SKM-1 treated with dmso at 0.1 percent for 144 hours (cell line): ENCODE measurements around the gene KLHL10.
A peak's percentile ranks its signal among the peaks of the same experiment; 100 is the strongest.

ENCODE experiments used
- DNase-seq: peaks from one replicate; lab custom pipeline; 2025; ENCODE audit not compliant: unreplicated experiment; lab: John Stamatoyannopoulos, UW

The KLHL10 gene

DNA sequence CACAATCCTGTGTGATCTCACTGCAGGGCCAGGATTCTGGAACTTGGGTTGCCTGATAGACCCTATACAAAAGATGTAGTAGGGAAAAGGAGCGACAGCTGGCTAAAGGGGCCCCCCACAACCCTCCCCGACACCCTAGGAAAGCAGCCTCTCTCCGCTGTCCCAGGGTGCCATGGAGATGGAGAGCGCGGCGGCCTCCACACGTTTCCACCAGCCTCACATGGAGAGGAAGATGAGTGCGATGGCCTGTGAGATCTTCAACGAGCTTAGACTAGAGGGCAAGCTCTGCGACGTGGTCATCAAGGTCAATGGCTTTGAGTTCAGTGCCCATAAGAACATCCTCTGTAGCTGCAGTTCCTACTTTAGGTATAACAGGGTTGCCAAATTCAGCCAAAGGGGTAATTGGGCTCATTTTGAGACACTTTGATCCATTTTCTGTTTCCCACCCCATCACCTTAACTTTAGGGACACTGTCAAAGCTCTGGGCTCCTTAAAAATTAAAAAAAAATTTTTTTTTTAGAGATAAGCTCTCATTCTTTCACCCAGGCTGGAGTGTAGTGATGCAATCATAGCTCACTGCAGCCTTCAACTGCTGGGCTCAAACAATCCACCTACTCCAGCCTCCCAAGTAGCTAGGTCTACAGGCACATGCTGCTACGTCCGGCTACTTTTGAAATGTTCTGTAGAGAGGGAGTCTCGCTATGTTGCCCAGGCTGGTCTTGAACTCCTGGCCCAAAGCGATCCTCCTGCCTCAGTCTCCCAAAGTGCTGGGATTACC, at the start of gene KLHL10:
KLHL10 (plus strand) TSS at position 65 of the 778 bp plus-strand sequence; CDS start at position 173, 108 bp downstream.
- no peak for DNase-seq

DNA sequence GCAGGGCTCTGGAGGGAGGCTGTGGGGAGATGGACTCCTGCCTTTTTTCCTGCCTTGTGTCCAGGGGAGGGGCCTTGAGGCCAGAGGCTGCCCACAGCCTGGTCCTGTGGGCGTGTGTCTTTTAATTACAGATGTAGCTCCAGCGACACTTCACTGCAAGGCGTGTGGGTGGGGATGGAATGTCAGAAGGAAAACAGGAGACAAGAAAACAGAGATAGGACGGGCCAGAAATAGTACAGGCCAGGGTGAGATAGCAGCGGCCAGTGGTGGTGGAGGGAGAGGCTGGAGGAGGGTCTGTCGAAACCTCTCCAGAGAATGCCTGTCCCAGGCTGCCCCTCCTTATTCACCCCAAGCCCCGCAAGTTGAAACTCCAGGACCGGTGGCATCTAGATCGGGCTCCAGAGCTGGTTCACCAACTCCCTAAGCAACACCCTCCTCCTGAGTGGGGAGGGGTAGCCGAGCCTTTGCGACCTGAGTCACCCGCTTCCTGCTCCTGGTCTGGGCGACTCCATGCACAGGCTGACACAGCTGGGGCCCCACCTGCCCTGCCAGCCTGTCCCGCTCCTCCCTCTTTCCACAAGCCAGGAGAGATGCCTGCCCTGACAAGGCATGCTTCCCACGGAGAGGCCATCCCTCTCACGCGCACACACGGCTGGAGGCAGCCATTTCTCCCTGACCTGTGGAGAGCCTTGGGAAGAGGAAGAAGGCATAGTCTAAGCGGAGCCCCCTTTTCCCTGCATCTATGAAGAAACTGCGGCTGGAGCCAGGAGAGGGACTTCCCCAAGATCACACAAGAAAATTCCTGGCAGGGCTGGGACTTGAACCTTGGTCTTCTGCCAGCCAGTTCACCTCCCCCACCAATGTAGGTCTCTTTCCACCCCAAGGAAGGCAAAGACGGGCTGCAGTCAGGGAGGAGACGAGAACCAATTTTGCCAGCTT, 44.5 kb upstream of the KLHL10 start:
- no peak for DNase-seq

DNA sequence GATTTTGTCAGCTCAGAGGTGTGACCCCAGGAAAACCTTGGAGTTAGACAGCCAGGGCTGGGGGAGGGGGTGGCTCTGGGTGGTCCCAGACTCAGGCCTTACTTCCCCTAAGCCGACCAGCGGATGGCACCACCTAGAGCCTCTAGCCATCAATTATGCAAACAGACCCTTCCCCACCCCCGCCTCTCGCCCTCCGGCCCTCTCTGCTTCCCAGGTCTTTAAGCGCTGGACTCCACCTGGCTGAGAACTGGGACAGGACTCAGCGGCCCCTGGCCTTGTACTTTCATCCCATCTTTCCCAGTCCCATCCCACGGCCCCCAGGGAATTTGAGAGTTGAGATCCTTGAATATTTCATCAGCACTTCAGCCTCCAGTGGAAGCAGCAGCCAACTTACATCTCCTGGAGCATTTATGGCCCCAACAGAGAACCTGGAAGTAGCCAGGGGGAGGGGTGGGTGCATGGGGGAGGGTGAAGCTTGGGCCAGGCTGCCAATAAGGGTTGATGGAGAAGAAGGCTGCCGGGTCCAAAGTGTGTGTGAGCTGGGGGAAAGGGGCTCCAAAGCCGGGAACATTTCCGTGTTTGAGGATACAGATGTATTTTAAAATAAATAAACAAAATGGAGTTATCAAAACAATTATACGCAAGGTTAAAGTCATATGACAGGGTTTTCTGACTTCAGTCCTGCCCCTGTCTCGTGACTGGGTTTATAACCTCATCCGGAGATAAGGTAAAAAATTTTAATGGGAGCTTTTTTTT, 43.7 kb upstream of the KLHL10 start:
- no peak for DNase-seq

DNA sequence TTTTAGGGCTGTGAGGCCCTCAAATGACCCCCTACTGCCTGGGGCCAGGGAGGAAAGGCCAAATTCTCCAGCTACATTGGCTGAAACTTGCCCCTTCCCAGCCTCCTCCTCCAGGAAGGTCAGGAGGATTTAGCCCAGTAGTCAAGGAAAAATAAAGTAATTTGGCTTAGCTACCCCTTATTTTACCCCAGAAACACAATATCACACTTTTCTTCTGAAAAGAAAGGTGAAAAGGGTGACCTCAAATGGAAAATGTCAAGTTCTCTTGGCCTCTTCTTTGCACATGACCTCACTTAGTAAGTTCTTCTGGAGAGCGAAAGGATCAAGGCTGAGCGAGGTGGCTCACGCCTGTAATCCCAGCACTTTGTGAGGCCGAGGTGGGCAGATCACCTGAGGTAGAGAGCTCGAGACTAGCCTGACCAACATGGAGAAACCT, 43.1 kb upstream of the KLHL10 start:
- no peak for DNase-seq

DNA sequence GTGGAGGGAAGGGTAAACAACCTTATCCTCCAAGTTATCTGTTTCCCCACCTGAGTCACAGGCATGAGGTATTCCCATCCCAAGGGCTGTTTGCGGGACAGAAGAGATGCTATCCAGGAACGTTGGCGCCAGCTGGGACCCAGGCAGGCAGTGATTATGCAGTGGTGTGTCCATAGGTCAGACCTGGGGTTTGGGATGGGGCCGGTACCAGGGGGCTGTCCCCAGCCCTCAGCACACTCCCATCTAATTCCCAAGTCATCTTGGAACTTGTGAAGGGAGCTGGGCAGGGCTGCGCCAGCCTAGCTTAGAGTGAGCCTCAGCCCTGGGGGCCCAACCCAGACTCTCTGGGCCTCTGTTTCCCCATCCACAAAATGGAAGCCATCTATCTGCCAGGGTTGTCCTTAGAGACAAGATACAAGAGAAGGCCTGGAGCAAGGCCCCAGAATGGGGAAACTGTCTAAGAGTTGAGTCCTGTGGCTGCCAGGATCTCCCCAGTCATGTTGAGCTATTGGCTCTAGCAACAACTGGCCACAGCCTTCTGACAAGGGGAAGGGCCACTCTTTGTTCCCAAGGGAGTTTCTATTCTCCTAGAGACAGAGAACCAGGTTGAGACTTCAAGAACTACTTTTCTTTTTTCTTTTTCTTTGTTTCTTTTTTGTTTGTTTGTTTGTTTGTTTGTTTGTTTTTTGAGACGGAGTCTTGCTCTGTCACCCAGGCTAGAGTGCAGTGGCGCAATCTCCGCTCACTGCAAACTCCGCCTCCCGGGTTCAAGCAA, 41.3 kb upstream of the KLHL10 start:
- DNase-seq: peak; percentile 34

DNA sequence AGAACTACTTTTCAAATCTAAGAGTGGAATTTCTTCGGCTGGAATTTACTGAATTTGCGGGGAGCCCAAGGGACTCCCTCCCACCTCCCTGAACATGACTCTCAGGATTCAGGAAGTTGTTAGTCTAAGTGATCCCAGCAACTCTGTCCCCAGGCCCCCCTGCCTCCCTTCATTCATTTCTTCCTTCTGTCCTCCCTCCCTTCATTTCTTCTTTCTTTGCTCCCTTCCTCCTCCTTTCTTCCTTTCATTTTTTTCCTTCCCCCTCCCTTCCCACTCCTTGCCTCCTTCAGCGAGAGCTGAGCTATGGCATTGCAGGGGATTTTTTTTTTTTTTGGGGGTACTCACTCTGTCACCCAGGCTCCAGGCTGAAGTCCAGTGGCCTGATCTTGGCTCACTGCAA, 40.2 kb upstream of the KLHL10 start:
- no peak for DNase-seq

DNA sequence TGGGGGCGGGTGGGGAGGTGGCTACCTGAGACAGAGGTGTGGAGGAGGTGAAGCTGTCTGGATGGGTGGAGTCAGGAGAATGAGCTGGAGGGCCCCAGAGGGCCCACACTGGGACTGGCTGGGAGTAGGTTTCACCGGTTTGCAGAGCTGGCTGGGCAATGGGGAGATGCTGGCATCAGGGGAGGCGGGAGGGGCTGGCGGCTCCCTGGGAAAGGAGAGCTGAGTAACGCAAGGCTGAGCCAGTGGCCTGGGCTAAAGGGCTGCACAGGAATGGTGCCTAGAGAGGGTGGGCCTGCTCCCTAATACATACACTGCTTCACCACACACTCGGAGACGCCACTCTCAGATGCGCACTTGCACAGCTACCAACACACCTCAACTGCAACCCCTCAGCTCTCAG, 38.3 kb upstream of the KLHL10 start:
- no peak for DNase-seq

DNA sequence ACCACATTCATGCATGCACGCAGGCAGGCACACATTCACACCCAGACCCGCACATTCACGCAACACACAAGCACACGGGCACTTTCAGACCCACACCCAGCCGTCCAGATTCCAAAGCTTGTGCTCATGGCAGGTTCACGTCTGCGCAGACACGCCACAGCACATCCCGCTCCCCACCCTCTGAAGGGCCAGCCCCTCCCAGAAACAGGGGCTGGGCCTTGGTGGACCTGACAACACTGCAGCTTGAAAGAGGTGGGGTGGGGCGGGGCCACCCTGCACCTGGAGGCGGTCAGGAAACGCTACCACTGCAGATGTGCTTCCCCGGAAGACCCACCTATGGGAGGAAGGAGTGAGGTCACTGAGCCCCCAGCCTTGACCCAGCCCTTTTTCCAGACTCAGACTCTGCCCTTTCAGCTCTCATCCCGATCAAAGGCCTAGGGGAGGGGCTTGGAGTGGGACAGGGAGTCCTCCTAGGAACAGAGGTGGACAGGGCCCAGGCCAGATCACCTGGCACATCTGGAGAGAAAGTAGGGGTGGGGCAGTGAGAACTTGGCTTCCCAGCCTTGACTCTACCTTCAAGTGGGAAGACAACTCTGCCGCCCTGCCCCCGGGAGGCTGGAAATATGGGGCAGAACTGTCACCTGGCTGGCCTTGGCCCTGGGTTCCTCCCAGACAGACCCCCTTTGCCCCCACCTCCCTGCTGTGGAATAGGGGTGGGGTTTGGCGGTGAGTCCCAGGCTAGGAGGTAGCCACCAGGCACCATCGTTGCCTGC, 36.8 kb upstream of the KLHL10 start:
- no peak for DNase-seq

DNA sequence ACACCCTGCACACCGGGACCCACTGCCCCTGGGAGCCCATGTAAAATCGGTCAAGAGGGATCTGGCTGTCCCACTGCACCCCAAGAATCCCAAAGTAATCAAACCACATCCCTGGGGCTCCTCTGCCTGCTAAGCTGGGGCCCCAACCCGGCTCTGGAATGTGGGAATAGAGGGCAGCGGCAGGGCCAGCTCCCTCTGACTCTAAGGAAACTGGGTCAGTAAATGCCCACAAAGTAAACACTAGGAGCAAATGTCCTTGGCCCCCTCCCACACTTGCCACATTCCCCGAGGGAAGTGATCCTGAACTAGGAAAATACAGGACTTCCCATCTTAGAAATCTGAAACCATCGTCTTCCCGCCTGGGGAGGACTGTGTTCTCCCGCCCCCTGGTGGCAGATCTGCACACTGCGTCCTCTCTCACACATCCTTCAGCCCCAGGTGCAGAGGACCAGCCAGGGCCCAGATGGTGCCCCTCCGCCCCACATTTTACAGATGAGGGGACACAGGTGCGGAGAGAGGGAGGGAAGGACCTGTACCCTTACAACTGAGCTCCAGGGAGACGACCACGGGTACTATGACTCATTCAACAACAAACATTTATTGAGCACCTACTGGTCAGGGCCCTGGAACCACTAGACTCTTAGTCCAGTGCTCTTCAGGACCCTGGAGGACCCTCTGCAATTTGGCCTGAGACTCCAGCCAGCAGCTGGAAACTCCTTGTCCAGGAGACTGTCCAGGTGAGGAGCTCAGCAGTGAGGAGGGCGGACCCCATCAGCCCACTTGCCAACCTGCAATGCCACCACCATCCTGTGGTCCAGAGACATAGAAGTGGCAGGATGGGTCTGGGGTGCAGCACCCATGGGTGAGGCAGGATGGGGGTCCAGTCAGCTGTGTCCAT, 36.0 kb upstream of the KLHL10 start:
- DNase-seq: peak; percentile 51

DNA sequence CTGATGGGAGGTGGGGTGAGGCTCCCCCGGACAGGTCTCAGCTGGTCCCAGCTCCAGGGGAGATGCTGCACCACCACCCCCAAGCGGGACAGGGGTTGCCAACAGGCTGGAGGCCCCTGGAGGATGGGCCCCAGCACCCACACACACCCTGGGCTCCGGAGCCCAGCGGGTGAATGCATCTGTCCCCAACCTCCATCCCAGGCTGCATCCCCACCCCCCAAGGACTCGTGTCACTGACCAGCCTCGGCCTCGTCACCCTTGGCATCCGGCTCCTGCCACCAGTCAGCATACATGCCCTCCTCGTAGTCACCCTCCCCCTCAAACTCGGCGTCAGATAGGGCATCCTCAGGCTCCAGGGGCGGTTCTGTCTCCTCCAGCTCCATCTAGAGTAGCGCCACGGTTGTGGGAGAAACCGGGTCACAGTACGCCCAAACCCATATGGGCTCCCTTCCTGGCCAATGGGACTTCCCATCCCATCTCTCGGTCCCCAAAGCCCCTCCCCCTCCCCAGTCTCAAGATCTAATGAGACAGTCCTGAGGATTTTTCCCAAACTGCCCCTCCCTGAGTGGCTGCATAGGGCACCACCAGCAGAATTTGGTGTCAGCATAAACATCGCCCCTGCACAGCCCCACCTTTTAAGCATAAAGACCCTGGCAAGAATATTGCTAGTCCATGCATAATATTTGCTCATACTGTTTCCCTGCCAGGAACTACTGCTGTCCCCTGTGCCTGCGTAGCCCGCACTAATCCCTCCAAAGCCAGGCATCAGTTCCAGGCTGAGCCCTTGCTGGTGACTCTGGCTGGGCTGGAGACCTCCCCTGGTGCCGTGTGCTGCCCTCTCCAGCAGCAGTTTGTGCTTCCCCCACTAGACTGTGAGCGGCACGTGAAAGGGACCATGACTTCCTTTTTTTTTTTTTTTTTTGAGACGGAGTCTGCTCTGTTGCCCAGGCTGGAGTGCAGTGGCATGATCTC, 34.3 kb upstream of the KLHL10 start:
- no peak for DNase-seq

DNA sequence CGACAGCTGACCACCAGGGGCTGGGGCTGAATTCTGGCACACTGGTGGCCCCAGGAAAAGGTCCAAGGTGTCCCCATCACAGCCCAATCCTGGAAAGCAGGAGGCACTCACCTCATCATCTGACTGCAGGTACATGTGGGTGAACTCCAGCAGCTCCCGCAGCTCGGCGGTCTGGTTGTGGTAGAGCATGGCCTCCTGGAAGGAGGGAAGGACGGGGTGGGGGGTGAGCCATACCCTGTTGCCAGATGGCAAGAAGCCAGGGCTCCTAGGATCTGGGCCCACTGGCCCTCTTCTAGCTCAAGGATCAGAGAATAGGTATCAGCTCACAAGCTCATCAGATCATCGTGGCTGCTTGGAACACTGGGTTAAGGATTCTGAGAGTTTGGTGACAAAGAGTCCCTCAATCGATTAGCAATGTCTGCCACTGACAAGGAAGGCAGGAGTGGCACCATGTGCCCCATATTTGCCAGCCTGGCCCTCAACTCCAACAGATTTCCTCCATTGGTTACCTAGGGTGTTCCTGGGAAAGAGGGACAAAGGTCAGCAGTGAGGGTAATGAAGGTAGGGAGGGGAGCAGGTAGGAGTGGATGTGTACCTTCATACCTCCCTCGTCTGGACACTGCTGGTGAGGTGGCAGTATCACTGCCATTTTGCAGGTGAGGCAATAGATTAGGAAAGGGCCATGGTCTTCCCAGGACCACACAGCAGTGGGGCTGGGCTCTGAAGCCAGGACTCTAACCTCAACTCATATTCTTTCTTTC, 30.8 kb upstream of the KLHL10 start:
- no peak for DNase-seq

DNA sequence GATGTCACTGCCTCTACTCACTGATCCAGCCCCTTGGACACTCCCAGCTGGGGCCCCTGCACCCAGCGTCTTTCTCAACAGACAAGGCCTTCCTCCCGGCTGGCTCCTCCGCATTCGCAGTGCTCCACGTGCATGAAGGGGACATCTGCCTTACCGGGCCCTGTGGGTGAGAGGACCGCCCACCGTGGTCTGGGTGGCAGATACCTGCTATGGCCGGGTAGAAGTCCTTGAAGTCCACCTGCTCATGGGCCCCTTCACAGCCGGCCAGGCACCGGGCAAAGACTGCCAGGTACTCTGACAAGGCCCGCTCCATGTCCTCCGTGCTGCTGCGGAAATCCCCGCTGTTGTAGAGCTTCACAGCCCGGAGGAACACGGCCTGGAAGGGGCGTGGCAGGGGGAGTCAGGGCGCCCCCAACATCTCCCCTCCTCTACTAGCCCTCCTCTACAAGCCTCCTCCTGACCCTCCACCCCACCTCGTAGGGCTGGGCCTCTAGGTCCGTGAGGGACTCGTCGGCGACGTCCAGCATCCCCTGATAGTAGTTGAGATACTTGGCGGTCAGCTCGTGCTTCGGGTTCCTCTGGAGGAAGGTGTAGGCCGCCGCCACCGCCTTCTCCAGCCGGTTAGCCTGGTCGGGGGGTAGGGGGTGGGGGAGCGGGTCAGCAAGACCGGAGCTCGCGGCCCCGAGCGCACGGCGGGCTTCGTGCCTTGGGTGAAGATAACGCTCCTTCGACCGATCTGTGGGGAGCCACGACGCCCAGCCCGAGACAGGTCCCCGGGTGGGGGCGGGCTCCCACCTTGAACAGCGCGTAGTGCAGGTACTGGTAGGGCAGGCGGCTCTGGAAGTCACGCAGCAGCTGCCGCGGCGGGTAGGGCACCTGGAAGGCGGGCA, 26.7 kb upstream of the KLHL10 start:
- no peak for DNase-seq

DNA sequence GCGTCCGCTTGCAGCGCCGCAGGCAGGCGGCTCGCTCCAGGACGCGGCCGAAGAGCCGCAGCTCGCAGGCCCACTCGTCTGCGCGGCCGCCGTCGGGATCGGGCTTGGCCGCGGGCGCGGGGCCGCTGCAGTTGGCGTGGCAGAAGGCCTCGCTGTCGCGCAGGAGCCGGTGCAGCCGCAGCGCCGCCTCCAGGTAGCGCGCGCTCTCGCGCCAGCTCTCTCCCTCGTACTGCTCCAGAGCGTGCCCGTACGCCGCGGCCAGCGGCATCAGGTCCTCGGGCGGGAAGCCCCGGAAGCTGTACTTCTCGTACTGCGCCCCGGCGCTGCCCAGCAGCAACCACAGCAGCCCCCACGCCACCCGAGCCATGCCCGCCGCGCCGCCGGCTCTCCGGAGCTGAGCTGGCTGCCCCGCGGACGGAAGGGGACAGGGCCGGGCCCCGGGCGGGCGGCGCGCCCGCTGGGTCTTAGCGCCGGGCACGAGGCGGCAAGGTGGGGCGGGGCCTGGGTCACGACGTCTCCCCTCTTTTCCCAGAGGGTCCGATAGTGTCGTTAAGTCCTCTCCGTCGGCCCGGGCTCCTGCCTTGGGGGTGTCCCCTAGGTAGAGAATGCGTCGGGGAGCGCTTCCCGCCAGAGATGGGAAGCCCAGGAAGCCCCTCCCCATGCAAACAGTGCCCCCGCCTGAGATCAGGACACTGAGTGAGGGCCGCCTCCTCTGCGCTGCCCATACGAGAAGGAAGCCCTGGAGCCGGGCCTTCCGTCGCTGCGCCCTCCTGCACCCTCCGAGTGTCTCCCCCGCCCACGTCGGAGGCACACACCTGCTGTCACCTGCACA, 25.9 kb upstream of the KLHL10 start, which contains the start of gene P3H4:
P3H4 (minus strand) TSS at position 401 of the 832 bp plus-strand sequence; CDS start at position 367, 34 bp downstream.
- DNase-seq: peak; percentile 77

DNA sequence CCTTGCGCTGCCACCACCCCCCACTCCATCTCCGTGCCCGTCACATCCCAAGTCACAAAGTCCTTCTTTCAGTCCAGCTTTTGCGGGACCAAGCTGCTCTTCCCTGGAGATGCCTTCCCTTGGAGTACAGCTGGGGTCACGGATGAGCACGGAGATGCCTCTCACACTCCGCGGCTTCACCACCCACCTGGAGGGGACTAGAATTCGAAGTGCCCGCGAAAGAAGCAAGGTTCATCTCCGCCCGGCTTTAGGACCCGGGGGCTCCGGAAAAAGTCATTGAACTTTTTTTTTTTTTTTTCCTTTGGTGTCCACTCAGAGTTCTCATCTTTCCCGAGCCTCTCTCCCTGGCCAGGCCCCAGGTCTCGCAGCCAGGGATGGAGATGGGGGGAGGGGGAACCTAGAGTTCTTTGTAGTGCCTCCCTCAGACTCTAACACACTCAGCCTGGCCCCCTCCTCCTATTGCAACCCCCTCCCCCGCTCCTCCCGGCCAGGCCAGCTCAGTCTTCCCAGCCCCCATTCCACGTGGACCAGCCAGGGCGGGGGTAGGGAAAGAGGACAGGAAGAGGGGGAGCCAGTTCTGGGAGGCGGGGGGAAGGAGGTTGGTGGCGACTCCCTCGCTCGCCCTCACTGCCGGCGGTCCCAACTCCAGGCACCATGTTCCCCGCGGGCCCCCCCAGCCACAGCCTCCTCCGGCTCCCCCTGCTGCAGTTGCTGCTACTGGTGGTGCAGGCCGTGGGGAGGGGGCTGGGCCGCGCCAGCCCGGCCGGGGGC, 25.1 kb upstream of the KLHL10 start, which contains the start of gene FKBP10:
FKBP10 (plus strand) TSS at position 624 of the 771 bp plus-strand sequence; CDS start at position 655, 31 bp downstream.
- DNase-seq: no peak
